ENCODE results near the gene ANGPTL4.

DNA sequence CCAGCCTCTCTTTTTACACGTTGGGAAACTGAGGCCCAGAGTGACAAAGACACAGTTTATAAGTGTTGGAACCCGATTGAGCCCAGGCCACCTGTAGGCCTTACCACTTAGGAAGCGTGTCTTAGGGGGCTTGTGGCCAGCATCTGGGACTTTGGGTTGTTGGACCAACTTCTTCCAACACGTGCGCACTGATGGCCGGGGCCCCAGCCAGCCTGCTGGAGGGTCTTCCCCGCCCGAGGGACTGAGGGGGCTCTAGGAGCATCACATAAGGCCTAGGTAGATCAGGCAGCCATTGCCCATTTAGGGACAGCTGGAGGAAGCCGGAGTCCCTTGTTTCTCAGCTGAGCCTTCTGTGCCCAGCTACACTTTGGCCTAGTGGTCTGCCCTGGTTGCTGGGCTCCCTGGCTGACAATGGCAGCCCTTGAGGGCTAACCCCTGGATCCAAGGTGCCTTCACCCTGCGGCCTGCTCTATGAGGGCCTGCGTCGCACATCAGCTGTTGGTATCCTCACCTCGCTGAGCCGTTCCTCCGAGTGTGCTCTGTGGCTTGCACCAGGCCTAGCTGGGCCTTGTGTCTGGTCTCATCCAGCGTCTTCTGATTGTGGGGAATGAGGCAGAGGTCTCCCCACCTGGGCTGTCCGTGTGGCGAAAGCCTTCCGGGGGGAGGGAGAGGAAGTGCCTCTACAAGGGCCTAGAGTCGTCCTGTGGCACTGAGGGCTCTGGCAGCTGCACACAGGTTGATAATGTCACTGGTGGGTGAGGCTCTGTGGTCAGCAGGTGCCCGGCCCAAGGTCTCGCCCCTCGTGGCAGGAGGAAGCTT lies 27.5 kb downstream of the ANGPTL4 start:
- TF ChIP-seq, protein P1, sequence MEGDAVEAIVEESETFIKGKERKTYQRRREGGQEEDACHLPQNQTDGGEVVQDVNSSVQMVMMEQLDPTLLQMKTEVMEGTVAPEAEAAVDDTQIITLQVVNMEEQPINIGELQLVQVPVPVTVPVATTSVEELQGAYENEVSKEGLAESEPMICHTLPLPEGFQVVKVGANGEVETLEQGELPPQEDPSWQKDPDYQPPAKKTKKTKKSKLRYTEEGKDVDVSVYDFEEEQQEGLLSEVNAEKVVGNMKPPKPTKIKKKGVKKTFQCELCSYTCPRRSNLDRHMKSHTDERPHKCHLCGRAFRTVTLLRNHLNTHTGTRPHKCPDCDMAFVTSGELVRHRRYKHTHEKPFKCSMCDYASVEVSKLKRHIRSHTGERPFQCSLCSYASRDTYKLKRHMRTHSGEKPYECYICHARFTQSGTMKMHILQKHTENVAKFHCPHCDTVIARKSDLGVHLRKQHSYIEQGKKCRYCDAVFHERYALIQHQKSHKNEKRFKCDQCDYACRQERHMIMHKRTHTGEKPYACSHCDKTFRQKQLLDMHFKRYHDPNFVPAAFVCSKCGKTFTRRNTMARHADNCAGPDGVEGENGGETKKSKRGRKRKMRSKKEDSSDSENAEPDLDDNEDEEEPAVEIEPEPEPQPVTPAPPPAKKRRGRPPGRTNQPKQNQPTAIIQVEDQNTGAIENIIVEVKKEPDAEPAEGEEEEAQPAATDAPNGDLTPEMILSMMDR (IDR thresholded peaks at IDR 0.05), result no peak
- no peak for TF ChIP-seq POLR2AphosphoS5 (IDR thresholded peaks at IDR 0.05)
- TF ChIP-seq POLR2A (IDR thresholded peaks at IDR 0.05), result no peak
- no peak for TF ChIP-seq EP300 (IDR thresholded peaks at IDR 0.05)

Data from gastroesophageal sphincter (tissue), 3 donors.